Endodermal cell (in vitro differentiated cells): ENCODE data around the gene PROX2. TPM values are rescaled to one million over a fixed set of nuclear protein-coding genes. Genes with fewer than 3 reads are reported as not detected.
A peak's percentile ranks its signal among the peaks of the same experiment; 100 is the strongest.

ENCODE experiments used
- DNase-seq: peaks from one replicate; pipeline ENCODE4 v3.0.0-alpha.2; 2017
- H3K27ac ChIP-seq: 2 replicates; pipeline ENCODE4 v1.5.1; 2013; ENCODE audit warnings: mild to moderate bottlenecking, low read depth, low read length, moderate library complexity
- H3K27me3 ChIP-seq: 2 replicates; pipeline ENCODE4 v1.6.1; 2013; ENCODE audit warnings: mild to moderate bottlenecking, low read length, moderate library complexity; ENCODE audit not compliant: insufficient read depth, control insufficient read depth, poor library complexity, severe bottlenecking
- H3K36me3 ChIP-seq: 2 replicates; pipeline ENCODE4 v1.7.0; 2013; ENCODE audit warnings: mild to moderate bottlenecking, low read length, moderate library complexity; ENCODE audit not compliant: control insufficient read depth, insufficient read depth
- H3K4me1 ChIP-seq: one replicate; pipeline ENCODE4 v1.7.0; 2013; ENCODE audit warnings: low read length; ENCODE audit not compliant: control insufficient read depth, insufficient read depth
- H3K4me3 ChIP-seq: 2 replicates; pipeline ENCODE4 v1.5.1; 2013; ENCODE audit warnings: mild to moderate bottlenecking, low read length, moderate library complexity
- H3K9ac ChIP-seq: 2 replicates; pipeline ENCODE4 v1.6.1; 2013; ENCODE audit warnings: mild to moderate bottlenecking, low read length, moderate library complexity; ENCODE audit not compliant: poor library complexity, severe bottlenecking; ENCODE audit errors: extremely low read depth
- H3K9me3 ChIP-seq: 2 replicates; pipeline ENCODE4 v1.6.1; 2013; ENCODE audit warnings: mild to moderate bottlenecking, low read length, moderate library complexity; ENCODE audit not compliant: control insufficient read depth
- H3K27ac Mint-ChIP-seq: 2 replicates; pipeline ENCODE4 v1.8.0; 2020; ENCODE audit warnings: mixed read lengths
- H3K27me3 Mint-ChIP-seq: 2 replicates; pipeline ENCODE4 v1.8.0; 2021; ENCODE audit warnings: mild to moderate bottlenecking, mixed read lengths; ENCODE audit not compliant: insufficient read depth
- H3K36me3 Mint-ChIP-seq: 2 replicates; pipeline ENCODE4 v1.8.0; 2020; ENCODE audit warnings: low read depth, mixed read lengths
- H3K4me1 Mint-ChIP-seq: 2 replicates; pipeline ENCODE4 v1.8.0; 2020; ENCODE audit warnings: mixed read lengths
- H3K4me3 Mint-ChIP-seq: 2 replicates; pipeline ENCODE4 v1.8.0; 2020; ENCODE audit warnings: mild to moderate bottlenecking, moderate library complexity, mixed read lengths
- H3K9me3 Mint-ChIP-seq: 2 replicates; pipeline ENCODE4 v1.8.0; 2020; ENCODE audit warnings: mild to moderate bottlenecking, mixed read lengths
- WGBS, 2 experiments: methylation state at CpG; one replicate each; pipeline versions ENCODE4 v1.1.5 to v1.1.7; 2013; ENCODE audit warnings: missing lambda C conversion rate in 2 of 2, mixed read lengths in 1 of 2; ENCODE audit not compliant: insufficient coverage in 1 of 2, insufficient read length in 1 of 2; 5-methylcytosine and 5-hydroxymethylcytosine counted together
- total RNA-seq, 2 donors: library from RNA; stranded (reverse); fragmentation: NEBNext Ultra II Directional in 1 of 2; extraction: Animal tissue kit (Norgen Biotek cat#: 25700) in 1 of 2; gene quantifications; 2 replicates in 1 of 2; 3 replicates in 1 of 2; pipeline ENCODE4 v1.2.1, GENCODE V29; 2021
- TF ChIP-seq, protein P1 (sequence below): fragments of 200-600 bp; sonication (generic); conservative IDR thresholded peaks from 2 replicates; pipeline ENCODE4 v1.5.0; 2021; ENCODE audit warnings: antibody characterized with exemption, mild to moderate bottlenecking

The PROX2 gene
- total RNA-seq, 2 donors from 2014 or later = not detected

GRCh38 chr14:74881431-74882102 lies 5.6 kb upstream of the PROX2 start, which contains the start of gene DLST:
TSS of gene DLST (plus strand) at chr14:74881916. CDS start at chr14:74881954, 38 bp downstream.
- Mint-ChIP-seq H3K9me3 (no peaks in the 10 kb centered on the region), H3K36me3 (peaks cover 4% of the 10 kb centered on the region), H3K27ac (peak within 1 kb of the TSS; percentile 98), H3K4me1 (peaks cover 57% of the 10 kb centered on the region), H3K4me3 (peak within 1 kb of the TSS; percentile 95), H3K27me3 (peaks cover 7% of the 10 kb centered on the region)
- Histone ChIP-seq H3K9ac (peak within 1 kb of the TSS; percentile 65), H3K4me3 (peak within 1 kb of the TSS; percentile 96), H3K9me3 (no peaks in the 10 kb centered on the region), H3K27ac (peak within 1 kb of the TSS; percentile 21), H3K36me3 (peaks cover 5% of the 10 kb centered on the region), H3K27me3 (peaks cover 12% of the 10 kb centered on the region), H3K4me1 (peaks cover 4% of the 10 kb centered on the region)
- TF ChIP-seq, protein P1, sequence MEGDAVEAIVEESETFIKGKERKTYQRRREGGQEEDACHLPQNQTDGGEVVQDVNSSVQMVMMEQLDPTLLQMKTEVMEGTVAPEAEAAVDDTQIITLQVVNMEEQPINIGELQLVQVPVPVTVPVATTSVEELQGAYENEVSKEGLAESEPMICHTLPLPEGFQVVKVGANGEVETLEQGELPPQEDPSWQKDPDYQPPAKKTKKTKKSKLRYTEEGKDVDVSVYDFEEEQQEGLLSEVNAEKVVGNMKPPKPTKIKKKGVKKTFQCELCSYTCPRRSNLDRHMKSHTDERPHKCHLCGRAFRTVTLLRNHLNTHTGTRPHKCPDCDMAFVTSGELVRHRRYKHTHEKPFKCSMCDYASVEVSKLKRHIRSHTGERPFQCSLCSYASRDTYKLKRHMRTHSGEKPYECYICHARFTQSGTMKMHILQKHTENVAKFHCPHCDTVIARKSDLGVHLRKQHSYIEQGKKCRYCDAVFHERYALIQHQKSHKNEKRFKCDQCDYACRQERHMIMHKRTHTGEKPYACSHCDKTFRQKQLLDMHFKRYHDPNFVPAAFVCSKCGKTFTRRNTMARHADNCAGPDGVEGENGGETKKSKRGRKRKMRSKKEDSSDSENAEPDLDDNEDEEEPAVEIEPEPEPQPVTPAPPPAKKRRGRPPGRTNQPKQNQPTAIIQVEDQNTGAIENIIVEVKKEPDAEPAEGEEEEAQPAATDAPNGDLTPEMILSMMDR = no peak
- DNase-seq = peak; percentile 97
- WGBS, 2 experiments = 1 to 2% methylated on average over 38 to 53 of the region's 53 CpGs

GRCh38 chr14:74879427-74880182 lies 3.7 kb upstream of the PROX2 start:
- 45% methylated on average over 2 of the region's 3 CpGs; no CpG with 5 or more reads in 1 of the 2 experiments for WGBS, 2 experiments
- H3K27ac ChIP-seq = no peak overlapping the region
- Mint-ChIP-seq H3K4me1 (peaks cover 38% of the 10 kb centered on the region), H3K4me3 (no peak overlapping the region), H3K27ac (peak overlapping the region; percentile 88), H3K9me3 (no peaks in the 10 kb centered on the region), H3K36me3 (no peaks in the 10 kb centered on the region), H3K27me3 (peaks cover 21% of the 10 kb centered on the region)
- H3K36me3 ChIP-seq = peaks cover 5% of the 10 kb centered on the region
- peak overlapping the region; percentile 2 for H3K9ac ChIP-seq
- TF ChIP-seq, protein P1 = no peak
- H3K4me1 ChIP-seq = no peaks in the 10 kb centered on the region
- no peak overlapping the region for H3K4me3 ChIP-seq
- no peaks in the 10 kb centered on the region for H3K9me3 ChIP-seq
- H3K27me3 ChIP-seq = peaks cover 28% of the 10 kb centered on the region
- no peak for DNase-seq

DNA sequence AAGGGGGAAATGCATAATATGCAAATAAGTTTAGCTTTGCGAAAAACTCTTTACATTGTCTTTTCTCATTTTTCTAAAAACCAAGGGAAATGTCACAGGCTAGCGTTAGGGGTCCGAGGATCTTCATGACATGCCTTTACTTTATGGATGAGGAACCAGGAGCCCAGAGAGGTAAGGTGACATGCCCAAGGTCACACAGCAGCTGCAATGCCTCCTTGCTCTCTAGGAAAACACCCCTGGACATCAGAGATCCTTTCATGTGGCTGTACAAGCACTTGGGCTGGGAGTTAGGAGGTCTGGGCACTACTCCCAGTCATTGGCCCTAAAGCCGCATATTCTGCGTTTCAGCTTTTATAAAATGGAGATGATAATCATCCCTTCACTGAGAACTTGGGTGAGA lies 741 bp downstream of the PROX2 start:
- Mint-ChIP-seq H3K4me3 (no peak overlapping the region), H3K36me3 (no peaks in the 10 kb centered on the region), H3K9me3 (no peaks in the 10 kb centered on the region), H3K4me1 (peaks cover 10% of the 10 kb centered on the region), H3K27me3 (peaks cover 43% of the 10 kb centered on the region), H3K27ac (no peak overlapping the region)
- WGBS, 2 experiments = 95% methylated on average over 5 of the region's 5 CpGs
- peak; percentile 18 for DNase-seq
- no peaks in the 10 kb centered on the region for H3K4me1 ChIP-seq
- TF ChIP-seq, protein P1 = no peak
- no peak overlapping the region for H3K9ac ChIP-seq
- no peak overlapping the region for H3K4me3 ChIP-seq
- H3K36me3 ChIP-seq = no peaks in the 10 kb centered on the region
- no peaks in the 10 kb centered on the region for H3K9me3 ChIP-seq
- peaks cover 57% of the 10 kb centered on the region for H3K27me3 ChIP-seq
- H3K27ac ChIP-seq = no peak overlapping the region
